ENCODE results near the gene RANBP1. TPM values are rescaled to one million over a fixed set of nuclear protein-coding genes. Genes with fewer than 3 reads are reported as not detected.
A peak's percentile ranks its signal among the peaks of the same experiment; 100 is the strongest.

RANBP1 gene
- total and polyA plus RNA-seq, 9 of the 15 experiments (the other 6 are each of a cell fraction or from before 2014, with no cell fraction given): 162 to 2,891 (median 1,289) TPM

DNA sequence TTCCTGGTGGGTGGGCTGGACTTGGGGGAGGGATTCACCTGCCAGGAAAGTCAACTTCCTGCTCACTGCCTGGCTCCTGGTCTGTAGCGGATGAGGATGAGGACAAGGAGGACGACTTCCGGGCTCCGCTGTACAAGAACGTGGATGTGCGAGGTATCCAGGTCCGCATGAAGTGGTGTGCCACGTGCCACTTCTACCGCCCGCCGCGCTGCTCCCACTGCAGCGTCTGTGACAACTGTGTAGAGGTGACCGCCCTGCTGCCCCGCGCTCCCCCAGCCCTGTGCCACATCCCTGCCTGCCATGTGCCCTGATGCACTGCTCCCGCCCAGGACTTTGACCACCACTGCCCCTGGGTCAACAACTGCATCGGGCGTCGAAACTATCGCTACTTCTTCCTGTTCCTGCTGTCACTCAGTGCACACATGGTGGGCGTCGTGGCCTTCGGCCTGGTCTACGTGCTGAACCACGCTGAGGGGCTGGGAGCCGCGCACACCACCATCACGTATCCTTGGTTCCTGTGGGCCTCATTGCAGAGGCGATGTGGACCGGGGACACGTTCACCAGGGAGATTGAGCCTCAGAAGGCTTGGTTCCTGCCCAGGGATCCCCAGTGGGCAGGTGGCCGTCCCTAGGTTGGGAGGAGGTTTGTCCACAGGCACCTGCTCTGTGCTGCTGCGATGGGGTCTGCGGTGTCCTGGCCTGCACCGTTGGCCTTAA, 23.6 kb downstream of the RANBP1 start (continued):
- TF ChIP-seq, protein P1, sequence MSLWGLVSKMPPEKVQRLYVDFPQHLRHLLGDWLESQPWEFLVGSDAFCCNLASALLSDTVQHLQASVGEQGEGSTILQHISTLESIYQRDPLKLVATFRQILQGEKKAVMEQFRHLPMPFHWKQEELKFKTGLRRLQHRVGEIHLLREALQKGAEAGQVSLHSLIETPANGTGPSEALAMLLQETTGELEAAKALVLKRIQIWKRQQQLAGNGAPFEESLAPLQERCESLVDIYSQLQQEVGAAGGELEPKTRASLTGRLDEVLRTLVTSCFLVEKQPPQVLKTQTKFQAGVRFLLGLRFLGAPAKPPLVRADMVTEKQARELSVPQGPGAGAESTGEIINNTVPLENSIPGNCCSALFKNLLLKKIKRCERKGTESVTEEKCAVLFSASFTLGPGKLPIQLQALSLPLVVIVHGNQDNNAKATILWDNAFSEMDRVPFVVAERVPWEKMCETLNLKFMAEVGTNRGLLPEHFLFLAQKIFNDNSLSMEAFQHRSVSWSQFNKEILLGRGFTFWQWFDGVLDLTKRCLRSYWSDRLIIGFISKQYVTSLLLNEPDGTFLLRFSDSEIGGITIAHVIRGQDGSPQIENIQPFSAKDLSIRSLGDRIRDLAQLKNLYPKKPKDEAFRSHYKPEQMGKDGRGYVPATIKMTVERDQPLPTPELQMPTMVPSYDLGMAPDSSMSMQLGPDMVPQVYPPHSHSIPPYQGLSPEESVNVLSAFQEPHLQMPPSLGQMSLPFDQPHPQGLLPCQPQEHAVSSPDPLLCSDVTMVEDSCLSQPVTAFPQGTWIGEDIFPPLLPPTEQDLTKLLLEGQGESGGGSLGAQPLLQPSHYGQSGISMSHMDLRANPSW (CRISPR knock-in tag; IDR thresholded peaks at IDR 0.05): peak; percentile 48; the same call in 1 of the 2 replicates
- TF ChIP-seq ETS1 (conservative IDR thresholded peaks at IDR 0.05; ENCODE audit: control insufficient read depth, low read depth, low read length): 0 out of 2 replicates have a peak, but pooled peaks have one; percentile 13
- TF ChIP-seq, protein P2, sequence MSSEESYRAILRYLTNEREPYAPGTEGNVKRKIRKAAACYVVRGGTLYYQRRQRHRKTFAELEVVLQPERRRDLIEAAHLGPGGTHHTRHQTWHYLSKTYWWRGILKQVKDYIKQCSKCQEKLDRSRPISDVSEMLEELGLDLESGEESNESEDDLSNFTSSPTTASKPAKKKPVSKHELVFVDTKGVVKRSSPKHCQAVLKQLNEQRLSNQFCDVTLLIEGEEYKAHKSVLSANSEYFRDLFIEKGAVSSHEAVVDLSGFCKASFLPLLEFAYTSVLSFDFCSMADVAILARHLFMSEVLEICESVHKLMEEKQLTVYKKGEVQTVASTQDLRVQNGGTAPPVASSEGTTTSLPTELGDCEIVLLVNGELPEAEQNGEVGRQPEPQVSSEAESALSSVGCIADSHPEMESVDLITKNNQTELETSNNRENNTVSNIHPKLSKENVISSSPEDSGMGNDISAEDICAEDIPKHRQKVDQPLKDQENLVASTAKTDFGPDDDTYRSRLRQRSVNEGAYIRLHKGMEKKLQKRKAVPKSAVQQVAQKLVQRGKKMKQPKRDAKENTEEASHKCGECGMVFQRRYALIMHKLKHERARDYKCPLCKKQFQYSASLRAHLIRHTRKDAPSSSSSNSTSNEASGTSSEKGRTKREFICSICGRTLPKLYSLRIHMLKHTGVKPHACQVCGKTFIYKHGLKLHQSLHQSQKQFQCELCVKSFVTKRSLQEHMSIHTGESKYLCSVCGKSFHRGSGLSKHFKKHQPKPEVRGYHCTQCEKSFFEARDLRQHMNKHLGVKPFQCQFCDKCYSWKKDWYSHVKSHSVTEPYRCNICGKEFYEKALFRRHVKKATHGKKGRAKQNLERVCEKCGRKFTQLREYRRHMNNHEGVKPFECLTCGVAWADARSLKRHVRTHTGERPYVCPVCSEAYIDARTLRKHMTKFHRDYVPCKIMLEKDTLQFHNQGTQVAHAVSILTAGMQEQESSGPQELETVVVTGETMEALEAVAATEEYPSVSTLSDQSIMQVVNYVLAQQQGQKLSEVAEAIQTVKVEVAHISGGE (CRISPR knock-in tag; IDR thresholded peaks at IDR 0.05): 0 out of 6 replicates have a peak, but pooled peaks of 1 of the 3 experiments have one; percentile 14

All from K562 (cell line).